Measurements from ENCODE around the gene OR51S1. TPM values are rescaled to one million over a fixed set of nuclear protein-coding genes. Genes with fewer than 3 reads are reported as not detected.

OR51S1 gene
- total and polyA plus RNA-seq, 2 experiments from 2014 or later = not detected

DNA sequence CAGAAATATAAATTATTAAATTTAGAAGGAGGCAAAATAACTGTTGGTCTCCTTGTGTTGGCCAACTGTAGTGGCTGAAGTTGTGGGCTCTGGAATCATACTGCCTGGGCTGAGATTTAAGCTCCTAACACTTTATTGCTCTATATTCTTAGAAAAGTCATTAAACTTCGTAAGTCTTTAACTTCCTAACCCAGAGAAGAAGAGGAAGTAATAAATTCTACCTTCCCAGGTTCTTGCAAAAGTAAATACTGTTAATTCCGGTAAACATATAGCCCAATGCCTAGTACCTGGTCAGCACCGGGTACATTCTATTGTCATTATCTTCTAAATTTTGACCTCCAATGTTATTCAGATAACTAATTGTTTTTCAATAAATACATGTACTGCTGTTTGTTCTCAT lies 37.2 kb upstream of the OR51S1 start:
- H3K36me3 ChIP-seq (ENCODE audit: low read depth) = no peaks in the 10 kb centered on the region
- no peak overlapping the region for H2AFZ ChIP-seq
- TF ChIP-seq EZH2phosphoT487 (IDR thresholded peaks at IDR 0.05; ENCODE audit: insufficient read depth, low read depth) (no peak), EZH2 (IDR thresholded peaks at IDR 0.05; ENCODE audit: insufficient read depth, poor library complexity, severe bottlenecking) (no peak)
- H3K9me2 ChIP-seq (ENCODE audit: insufficient read depth) = peaks cover 4% of the 10 kb centered on the region; the same call in 1 of the 2 replicates
- H3K4me2 ChIP-seq (ENCODE audit: unreplicated experiment) = no peak overlapping the region
- in situ Hi-C loops (cut with MboI) = no loop called here
- no peaks in the 10 kb centered on the region for H3K9me3 ChIP-seq (ENCODE audit: low read depth)
- H3K79me2 ChIP-seq (ENCODE audit: insufficient read depth) = no peaks in the 10 kb centered on the region
- H4K20me1 ChIP-seq (ENCODE audit: insufficient read depth) = no peaks in the 10 kb centered on the region
- H3K27ac ChIP-seq = no peak overlapping the region
- WGBS, 2 experiments (ENCODE audit: low coverage in 1 of 2, low lambda C conversion rate in 2 of 2, missing lambda C conversion rate in 2 of 2) = 35 to 52% methylated on average over 3 of the region's 3 CpGs
- no peak overlapping the region for H3K4me3 ChIP-seq
- DNase-seq = no peak
- H3K9ac ChIP-seq = no peak overlapping the region
- no peaks in the 10 kb centered on the region for H3F3A ChIP-seq (ENCODE audit: insufficient read depth)
- no peaks in the 10 kb centered on the region; the same call in 1 of the 2 replicates for H3K27me3 ChIP-seq (replicated peaks; ENCODE audit: insufficient read depth)
- no peaks in the 10 kb centered on the region for H3K4me1 ChIP-seq (ENCODE audit: insufficient read depth)

DNA sequence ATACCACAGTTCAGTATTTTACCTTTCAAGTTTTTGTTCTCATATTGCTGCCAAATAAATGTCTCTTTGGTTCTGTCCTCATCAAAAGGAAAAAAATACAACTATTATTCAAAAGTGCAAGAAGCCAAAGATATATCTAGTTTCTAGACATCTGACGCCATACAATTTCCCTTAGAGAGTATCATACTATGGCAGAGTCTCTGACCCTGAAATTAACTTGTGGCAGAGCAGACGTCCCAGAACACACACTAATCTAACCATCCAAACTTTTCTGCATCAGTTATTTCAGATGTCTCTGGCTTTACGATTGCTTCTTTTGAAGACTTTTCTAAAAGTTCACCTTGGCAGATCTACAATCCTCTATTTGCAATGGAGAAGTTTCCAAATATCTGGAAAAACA lies 35.4 kb upstream of the OR51S1 start:
- Histone ChIP-seq H3K27ac (no peak overlapping the region), H3K27me3 (replicated peaks; ENCODE audit: insufficient read depth) (no peaks in the 10 kb centered on the region; the same call in 1 of the 2 replicates), H3K9me2 (ENCODE audit: insufficient read depth) (no peaks in the 10 kb centered on the region; the same call in 1 of the 2 replicates), H3K36me3 (ENCODE audit: low read depth) (no peaks in the 10 kb centered on the region), H3K4me1 (ENCODE audit: insufficient read depth) (no peaks in the 10 kb centered on the region), H3K9ac (no peak overlapping the region), H4K20me1 (ENCODE audit: insufficient read depth) (no peaks in the 10 kb centered on the region), H3K79me2 (ENCODE audit: insufficient read depth) (no peaks in the 10 kb centered on the region), H3F3A (ENCODE audit: insufficient read depth) (no peaks in the 10 kb centered on the region), H2AFZ (no peak overlapping the region), H3K4me2 (ENCODE audit: unreplicated experiment) (no peak overlapping the region), H3K9me3 (ENCODE audit: low read depth) (no peaks in the 10 kb centered on the region), H3K4me3 (no peak overlapping the region)
- TF ChIP-seq EZH2 (IDR thresholded peaks at IDR 0.05; ENCODE audit: insufficient read depth, poor library complexity, severe bottlenecking) (no peak), EZH2phosphoT487 (IDR thresholded peaks at IDR 0.05; ENCODE audit: insufficient read depth, low read depth) (no peak)
- 18 to 22% methylated on average over 3 of the region's 3 CpGs for WGBS, 2 experiments (ENCODE audit: low coverage in 1 of 2, low lambda C conversion rate in 2 of 2, missing lambda C conversion rate in 2 of 2)
- DNase-seq = no peak
- in situ Hi-C loops (cut with MboI) = no loop called here

DNA sequence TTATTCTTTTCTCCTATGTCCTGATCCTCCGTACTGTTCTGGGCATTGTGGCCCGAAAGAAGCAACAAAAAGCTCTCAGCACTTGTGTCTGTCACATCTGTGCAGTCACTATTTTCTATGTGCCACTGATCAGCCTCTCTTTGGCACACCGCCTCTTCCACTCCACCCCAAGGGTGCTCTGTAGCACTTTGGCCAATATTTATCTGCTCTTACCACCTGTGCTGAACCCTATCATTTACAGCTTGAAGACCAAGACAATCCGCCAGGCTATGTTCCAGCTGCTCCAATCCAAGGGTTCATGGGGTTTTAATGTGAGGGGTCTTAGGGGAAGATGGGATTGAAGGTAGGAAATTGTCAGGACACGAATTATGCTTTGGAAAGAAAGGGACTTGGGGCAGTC lies 33.5 kb upstream of the OR51S1 start:
- Histone ChIP-seq H2AFZ (no peak overlapping the region), H4K20me1 (ENCODE audit: insufficient read depth) (no peaks in the 10 kb centered on the region), H3K79me2 (ENCODE audit: insufficient read depth) (no peaks in the 10 kb centered on the region), H3K9me3 (ENCODE audit: low read depth) (no peaks in the 10 kb centered on the region), H3K4me2 (ENCODE audit: unreplicated experiment) (no peak overlapping the region), H3K4me3 (no peak overlapping the region), H3K9me2 (ENCODE audit: insufficient read depth) (no peaks in the 10 kb centered on the region; the same call in 1 of the 2 replicates), H3K27me3 (replicated peaks; ENCODE audit: insufficient read depth) (no peaks in the 10 kb centered on the region; the same call in 1 of the 2 replicates), H3K4me1 (ENCODE audit: insufficient read depth) (no peaks in the 10 kb centered on the region), H3F3A (ENCODE audit: insufficient read depth) (no peaks in the 10 kb centered on the region), H3K9ac (no peak overlapping the region), H3K27ac (no peak overlapping the region), H3K36me3 (ENCODE audit: low read depth) (no peaks in the 10 kb centered on the region)
- 20 to 25% methylated on average over 5 of the region's 5 CpGs for WGBS, 2 experiments (ENCODE audit: low coverage in 1 of 2, low lambda C conversion rate in 2 of 2, missing lambda C conversion rate in 2 of 2)
- DNase-seq = no peak
- TF ChIP-seq EZH2phosphoT487 (IDR thresholded peaks at IDR 0.05; ENCODE audit: insufficient read depth, low read depth) = no peak
- TF ChIP-seq EZH2 (IDR thresholded peaks at IDR 0.05; ENCODE audit: insufficient read depth, poor library complexity, severe bottlenecking) = no peak
- in situ Hi-C loops (cut with MboI) = no loop called here

DNA sequence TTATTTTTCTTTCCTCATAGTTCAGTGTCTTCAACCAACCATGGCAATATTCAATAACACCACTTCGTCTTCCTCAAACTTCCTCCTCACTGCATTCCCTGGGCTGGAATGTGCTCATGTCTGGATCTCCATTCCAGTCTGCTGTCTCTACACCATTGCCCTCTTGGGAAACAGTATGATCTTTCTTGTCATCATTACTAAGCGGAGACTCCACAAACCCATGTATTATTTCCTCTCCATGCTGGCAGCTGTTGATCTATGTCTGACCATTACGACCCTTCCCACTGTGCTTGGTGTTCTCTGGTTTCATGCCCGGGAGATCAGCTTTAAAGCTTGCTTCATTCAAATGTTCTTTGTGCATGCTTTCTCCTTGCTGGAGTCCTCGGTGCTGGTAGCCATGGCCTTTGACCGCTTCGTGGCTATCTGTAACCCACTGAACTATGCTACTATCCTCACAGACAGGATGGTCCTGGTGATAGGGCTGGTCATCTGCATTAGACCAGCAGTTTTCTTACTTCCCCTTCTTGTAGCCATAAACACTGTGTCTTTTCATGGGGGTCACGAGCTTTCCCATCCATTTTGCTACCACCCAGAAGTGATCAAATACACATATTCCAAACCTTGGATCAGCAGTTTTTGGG lies 33.0 kb upstream of the OR51S1 start, which contains the start of gene OR51T1:
TSS of gene OR51T1 (plus strand) at position 41 of the 641 bp plus-strand sequence. CDS start at position 41, 0 bp downstream.
- TF ChIP-seq EZH2phosphoT487 (IDR thresholded peaks at IDR 0.05; ENCODE audit: insufficient read depth, low read depth) (no peak), EZH2 (IDR thresholded peaks at IDR 0.05; ENCODE audit: insufficient read depth, poor library complexity, severe bottlenecking) (no peak)
- Histone ChIP-seq H3K4me1 (ENCODE audit: insufficient read depth) (no peaks in the 10 kb centered on the region), H3K9me3 (ENCODE audit: low read depth) (no peaks in the 10 kb centered on the region), H4K20me1 (ENCODE audit: insufficient read depth) (no peaks in the 10 kb centered on the region), H3K27me3 (replicated peaks; ENCODE audit: insufficient read depth) (no peaks in the 10 kb centered on the region; the same call in 1 of the 2 replicates), H3K79me2 (ENCODE audit: insufficient read depth) (no peaks in the 10 kb centered on the region), H3K9me2 (ENCODE audit: insufficient read depth) (no peaks in the 10 kb centered on the region), H2AFZ (no peak within 1 kb of the TSS), H3K27ac (no peak within 1 kb of the TSS), H3K4me2 (ENCODE audit: unreplicated experiment) (no peak within 1 kb of the TSS), H3F3A (ENCODE audit: insufficient read depth) (no peaks in the 10 kb centered on the region), H3K36me3 (ENCODE audit: low read depth) (no peaks in the 10 kb centered on the region), H3K4me3 (no peak within 1 kb of the TSS), H3K9ac (no peak within 1 kb of the TSS)
- in situ Hi-C loops (cut with MboI) = no loop called here
- WGBS, 2 experiments (ENCODE audit: low coverage in 1 of 2, low lambda C conversion rate in 2 of 2, missing lambda C conversion rate in 2 of 2) = 33 to 36% methylated on average over 8 of the region's 8 CpGs
- DNase-seq = no peak
